Fibroblast of mammary gland (primary cell): ENCODE measurements around the gene PABPC1L.

ENCODE experiments used
- DNase-seq: peaks from one replicate; pipeline ENCODE4 v3.0.0-alpha.2; 2010; ENCODE audit warnings: low read depth
- H3K4me3 ChIP-seq: 2 replicates; pipeline ENCODE4 v1.5.1; 2011; ENCODE audit warnings: low read depth, mild to moderate bottlenecking, low read length, moderate library complexity; ENCODE audit not compliant: control insufficient read depth
- CTCF ChIP-seq: conservative IDR thresholded peaks from 2 replicates; pipeline ENCODE4 v1.5.1; 2011; ENCODE audit warnings: low read depth, low read length, inconsistent platforms; ENCODE audit not compliant: control insufficient read depth, insufficient read depth

PABPC1L gene

GRCh38 chr20:44914924-44915323, 5.1 kb downstream of the PABPC1L start:
- H3K4me3 ChIP-seq: no peak overlapping the region
- DNase-seq: no peak
- no peak for TF ChIP-seq CTCF

DNA sequence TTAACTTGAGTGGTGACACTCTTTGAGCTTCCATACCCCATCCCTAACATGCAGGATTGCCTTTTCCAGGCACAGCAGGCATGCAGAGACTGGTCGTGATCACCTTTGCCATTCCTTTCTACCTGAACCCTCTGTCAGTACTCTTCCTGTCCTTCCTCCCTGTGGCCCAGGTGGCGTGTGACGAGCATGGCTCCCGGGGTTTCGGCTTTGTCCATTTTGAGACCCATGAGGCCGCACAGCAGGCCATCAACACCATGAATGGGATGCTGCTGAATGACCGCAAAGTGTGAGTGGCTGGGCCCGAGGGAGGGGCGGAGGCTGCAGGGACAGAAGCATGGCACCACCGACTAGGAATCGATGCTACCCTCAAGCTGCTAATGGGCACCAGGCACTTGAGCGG, 6.7 kb downstream of the PABPC1L start:
- no peak for DNase-seq
- no peak overlapping the region for H3K4me3 ChIP-seq
- TF ChIP-seq CTCF: no peak

- DNase-seq: no peak
- no peak for TF ChIP-seq CTCF
Measured at GRCh38 chr20:44917399-44917798, 7.5 kb downstream of the PABPC1L start.

GRCh38 chr20:44918342-44918741, 8.5 kb downstream of the PABPC1L start:
- H3K4me3 ChIP-seq: no peak overlapping the region
- DNase-seq: no peak
- TF ChIP-seq CTCF: no peak

More at GRCh38 chr20:44917399-44917798, 7.5 kb downstream of the PABPC1L start:
- no peak overlapping the region for H3K4me3 ChIP-seq

GRCh38 chr20:44918761-44919160, 8.9 kb downstream of the PABPC1L start:
- no peak overlapping the region for H3K4me3 ChIP-seq
- no peak for DNase-seq
- TF ChIP-seq CTCF: no peak

DNA sequence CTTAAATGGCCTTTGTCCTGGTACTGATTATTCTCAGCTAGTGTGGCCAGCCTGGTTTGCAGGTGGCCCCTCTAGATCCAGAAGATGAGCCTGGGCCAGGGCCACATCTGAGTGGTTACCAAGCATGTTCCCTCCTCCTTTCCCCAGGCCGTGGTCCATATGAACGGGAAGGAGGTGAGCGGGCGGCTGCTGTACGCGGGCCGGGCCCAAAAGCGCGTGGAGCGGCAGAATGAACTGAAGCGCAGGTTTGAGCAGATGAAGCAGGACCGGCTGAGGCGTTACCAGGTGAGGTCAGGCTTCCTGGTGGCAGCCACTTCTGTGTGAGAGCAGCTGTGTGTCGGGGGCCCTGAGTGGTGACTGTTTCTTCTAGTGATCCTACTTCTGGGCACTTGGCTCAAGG, 11.6 kb downstream of the PABPC1L start:
- TF ChIP-seq CTCF: no peak
- no peak for DNase-seq
- H3K4me3 ChIP-seq: no peak overlapping the region

DNA sequence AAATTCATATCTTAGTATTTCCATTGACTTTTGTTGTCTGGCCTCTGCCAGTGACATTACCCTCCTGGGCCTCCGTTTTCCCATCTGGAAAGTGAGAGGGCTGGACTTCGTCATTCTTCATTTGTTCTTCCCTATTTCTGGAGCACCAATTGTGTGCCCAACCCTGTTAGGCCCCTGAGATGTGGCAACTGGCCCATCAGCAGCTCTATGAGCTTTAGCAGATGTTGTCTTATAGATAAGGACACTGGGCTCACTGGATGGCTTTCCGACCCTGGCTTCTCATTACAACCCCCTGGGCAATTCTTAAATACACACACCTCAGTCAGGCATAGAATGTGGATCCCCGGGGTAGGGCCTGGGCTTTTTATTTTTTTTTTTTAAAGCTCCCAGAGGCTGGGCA, 14.7 kb downstream of the PABPC1L start:
- no peak for DNase-seq
- H3K4me3 ChIP-seq: no peak overlapping the region
- no peak for TF ChIP-seq CTCF
